Lung (tissue), 12 donors: ENCODE data around the gene TMEM266. TPM values are rescaled to one million over a fixed set of nuclear protein-coding genes. Genes with fewer than 3 reads are reported as not detected.

Experiments
- ATAC-seq: fragments of 200-7000 bp; cut with Tn5 transposase; one replicate; pipeline ENCODE4 v1.9.1; 2020; ENCODE audit warnings: moderate number of reproducible peaks; ENCODE audit not compliant: insufficient read depth, low FRiP score
- DNase-seq, 3 donors: peaks; one replicate each; pipeline ENCODE4 v3.0.0-alpha.2; 2013 to 2017
- H3K27ac ChIP-seq, 2 donors: one replicate each; pipeline ENCODE4 v1.5.1; 2013; ENCODE audit warnings: mild to moderate bottlenecking in 2 of 2, moderate library complexity in 2 of 2, control low read depth in 1 of 2, inconsistent platforms in 1 of 2, low read depth in 1 of 2, low read length in 1 of 2
- H3K27me3 ChIP-seq, 3 donors: one replicate each; pipeline ENCODE4 v1.5.1; 2013; ENCODE audit warnings: low read length in 2 of 3; ENCODE audit not compliant: control insufficient read depth in 3 of 3, insufficient read depth in 3 of 3
- H3K36me3 ChIP-seq, 4 donors: one replicate each; pipeline ENCODE4 v1.5.1; 2013; ENCODE audit warnings: low read length in 4 of 4, mild to moderate bottlenecking in 1 of 4, moderate library complexity in 1 of 4; ENCODE audit not compliant: control insufficient read depth in 4 of 4, insufficient read depth in 4 of 4
- H3K4me1 ChIP-seq, 5 donors: one replicate each; pipeline ENCODE4 v1.5.1; 2013; ENCODE audit warnings: low read length in 5 of 5, mild to moderate bottlenecking in 2 of 5, moderate library complexity in 1 of 5; ENCODE audit not compliant: control insufficient read depth in 5 of 5, insufficient read depth in 5 of 5
- H3K4me3 ChIP-seq: one replicate; pipeline ENCODE4 v1.5.1; 2013; ENCODE audit warnings: mild to moderate bottlenecking, control low read depth, moderate library complexity
- H3K9ac ChIP-seq, 2 donors: one replicate each; pipeline ENCODE4 v1.5.1; 2013; ENCODE audit warnings: low read length in 2 of 2, control low read depth in 1 of 2; ENCODE audit not compliant: insufficient read depth in 1 of 2
- H3K9me3 ChIP-seq, 4 donors: one replicate each; pipeline ENCODE4 v1.5.1; 2013; ENCODE audit warnings: low read length in 3 of 4, mild to moderate bottlenecking in 1 of 4, moderate library complexity in 1 of 4; ENCODE audit not compliant: control insufficient read depth in 4 of 4, insufficient read depth in 3 of 4
- WGBS, 2 donors: extraction: QIAGEN DNeasy Blood & Tissue Kit; methylation state at CpG; one replicate each; pipeline ENCODE4 v1.1.7; 2013; 5-methylcytosine and 5-hydroxymethylcytosine counted together
- polyA plus RNA-seq, 2 donors: library from polyadenylated mRNA; stranded (reverse); fragments of 200-250 nt; gene quantifications; one replicate each; pipeline ENCODE4 v1.2.1, GENCODE V29; 2013
- total RNA-seq, 2 donors: library from RNA; depleted of rRNA in 1 of 2; stranded (reverse); fragments of >200 nt in 1 of 2; gene quantifications; one replicate each; pipeline ENCODE4 v1.2.1, GENCODE V29; 2014 to 2021
- TF ChIP-seq, protein P1 (sequence below): IDR thresholded peaks from 2 replicates; pipeline ENCODE4 v1.5.1; 2012; ENCODE audit warnings: mild to moderate bottlenecking; ENCODE audit errors: control extremely low read depth, extremely low read depth
- donor health status: control.
- donor health status: control.
- donor health status: Bipolar disorder and iron deficiency.
- donor health status: healthy.
- donor health status: DM: yes; HTN: yes; CAD: no.

Gene TMEM266
- total and polyA plus RNA-seq, 4 donors, result 1.1 to 4.4 (median 1.5) TPM

GRCh38 chr15:76217029-76217881 lies 157.5 kb downstream of the TMEM266 start:
- Histone ChIP-seq H3K9ac (no peak overlapping the region), H3K27me3 (no peaks in the 10 kb centered on the region), H3K4me1 (peaks cover 0 to 12% (median 2%) of the 10 kb centered on the region in 5 donors), H3K36me3 (peaks cover 7 to 24% (median 16%) of the 10 kb centered on the region in 4 donors), H3K27ac (no peak overlapping the region), H3K9me3 (no peaks in the 10 kb centered on the region), H3K4me3 (no peak overlapping the region)
- ATAC-seq (no peak), DNase-seq (peak in 2 of 3 donors; percentile 48 to 78)
- 65 to 83% methylated on average over 7 of the region's 7 CpGs for WGBS, 2 donors
- TF ChIP-seq, protein P1, sequence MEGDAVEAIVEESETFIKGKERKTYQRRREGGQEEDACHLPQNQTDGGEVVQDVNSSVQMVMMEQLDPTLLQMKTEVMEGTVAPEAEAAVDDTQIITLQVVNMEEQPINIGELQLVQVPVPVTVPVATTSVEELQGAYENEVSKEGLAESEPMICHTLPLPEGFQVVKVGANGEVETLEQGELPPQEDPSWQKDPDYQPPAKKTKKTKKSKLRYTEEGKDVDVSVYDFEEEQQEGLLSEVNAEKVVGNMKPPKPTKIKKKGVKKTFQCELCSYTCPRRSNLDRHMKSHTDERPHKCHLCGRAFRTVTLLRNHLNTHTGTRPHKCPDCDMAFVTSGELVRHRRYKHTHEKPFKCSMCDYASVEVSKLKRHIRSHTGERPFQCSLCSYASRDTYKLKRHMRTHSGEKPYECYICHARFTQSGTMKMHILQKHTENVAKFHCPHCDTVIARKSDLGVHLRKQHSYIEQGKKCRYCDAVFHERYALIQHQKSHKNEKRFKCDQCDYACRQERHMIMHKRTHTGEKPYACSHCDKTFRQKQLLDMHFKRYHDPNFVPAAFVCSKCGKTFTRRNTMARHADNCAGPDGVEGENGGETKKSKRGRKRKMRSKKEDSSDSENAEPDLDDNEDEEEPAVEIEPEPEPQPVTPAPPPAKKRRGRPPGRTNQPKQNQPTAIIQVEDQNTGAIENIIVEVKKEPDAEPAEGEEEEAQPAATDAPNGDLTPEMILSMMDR, result no peak

- TF ChIP-seq, protein P1, result no peak
- Histone ChIP-seq H3K27me3 (no peaks in the 10 kb centered on the region), H3K36me3 (peaks cover 3 to 24% (median 15%) of the 10 kb centered on the region in 4 donors), H3K4me3 (no peak overlapping the region), H3K27ac (no peak overlapping the region), H3K9ac (no peak overlapping the region), H3K4me1 (peaks cover 0 to 12% (median 2%) of the 10 kb centered on the region in 5 donors), H3K9me3 (no peaks in the 10 kb centered on the region)
- no peak for ATAC-seq
- DNase-seq, result no peak
- WGBS, 2 donors, result 86 to 87% methylated on average over 5 of the region's 5 CpGs
Observed at GRCh38 chr15:76217882-76218217, 158.1 kb downstream of the TMEM266 start.

DNA sequence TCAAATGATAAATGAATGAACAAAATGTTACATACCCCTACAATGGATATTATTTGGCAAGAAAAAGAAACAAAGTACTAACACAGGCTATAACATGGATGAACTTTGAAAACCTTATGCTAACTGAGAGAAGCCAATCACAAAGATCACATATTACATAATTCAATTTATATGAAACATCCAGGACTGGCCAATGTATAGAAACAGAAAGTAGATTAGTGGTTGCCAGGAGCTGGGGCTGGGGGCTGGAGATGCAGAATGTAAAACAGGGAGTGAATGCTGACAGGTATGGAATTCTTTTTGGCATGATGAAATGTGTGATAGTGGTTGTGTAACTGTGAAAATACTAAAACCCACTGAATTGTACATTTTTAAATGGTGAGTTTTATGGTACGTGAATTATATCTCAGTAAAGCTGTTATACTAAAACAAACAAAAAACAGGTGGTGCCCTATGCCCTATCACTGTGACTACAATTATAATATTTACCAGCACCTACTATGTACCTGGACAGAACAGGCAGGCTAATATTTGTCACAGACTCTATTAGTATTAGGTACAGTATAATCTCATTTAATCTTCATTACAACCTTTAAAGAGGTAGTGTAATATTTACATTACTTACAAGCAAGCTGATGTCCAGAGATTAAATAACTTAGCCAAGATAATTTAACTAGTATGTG lies 161.4 kb downstream of the TMEM266 start:
- 93 to 100% methylated on average over 1 of the region's 1 CpG for WGBS, 2 donors
- Histone ChIP-seq H3K9ac (no peak overlapping the region), H3K9me3 (no peaks in the 10 kb centered on the region), H3K27ac (no peak overlapping the region), H3K4me1 (peaks cover 0 to 4% (median 2%) of the 10 kb centered on the region in 5 donors), H3K4me3 (no peak overlapping the region), H3K36me3 (peaks cover 8 to 12% (median 10%) of the 10 kb centered on the region in 4 donors), H3K27me3 (no peaks in the 10 kb centered on the region)
- ATAC-seq (no peak), DNase-seq (no peak)
- TF ChIP-seq, protein P1, result no peak
